ENCODE results near the gene PRDM8.

DNA sequence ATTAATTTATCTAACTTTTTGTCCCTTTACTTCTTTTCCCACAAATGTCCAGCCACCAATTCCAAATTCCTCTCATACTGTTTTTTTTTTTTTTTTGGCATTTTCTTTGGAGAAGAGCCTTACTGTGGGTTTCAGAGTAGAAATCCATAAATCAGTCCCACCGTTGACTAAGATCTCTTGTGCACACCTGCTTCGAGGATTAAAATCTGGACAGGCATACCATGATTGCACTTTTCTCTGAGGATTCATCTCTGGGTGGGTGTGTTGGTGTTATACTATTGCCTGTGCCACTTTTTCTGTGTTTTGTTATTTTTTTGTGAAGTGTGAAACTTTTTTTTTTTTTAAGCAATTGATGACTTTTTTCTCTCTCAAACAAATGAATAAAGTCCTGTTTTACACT, 13.2 kb downstream of the PRDM8 start:
- TF ChIP-seq SUZ12 (IDR thresholded peaks at IDR 0.05; ENCODE audit: extremely low read depth, insufficient read depth, insufficient read length) = no peak
- no peak for TF ChIP-seq YY1 (IDR thresholded peaks at IDR 0.05; ENCODE audit: insufficient read depth, insufficient read length)
- no peak for TF ChIP-seq ZNF274 (IDR thresholded peaks at IDR 0.05; ENCODE audit: low read depth, low read length)

All from NT2/D1 (cell line).